ENCODE data around the gene DUS2.

DNA sequence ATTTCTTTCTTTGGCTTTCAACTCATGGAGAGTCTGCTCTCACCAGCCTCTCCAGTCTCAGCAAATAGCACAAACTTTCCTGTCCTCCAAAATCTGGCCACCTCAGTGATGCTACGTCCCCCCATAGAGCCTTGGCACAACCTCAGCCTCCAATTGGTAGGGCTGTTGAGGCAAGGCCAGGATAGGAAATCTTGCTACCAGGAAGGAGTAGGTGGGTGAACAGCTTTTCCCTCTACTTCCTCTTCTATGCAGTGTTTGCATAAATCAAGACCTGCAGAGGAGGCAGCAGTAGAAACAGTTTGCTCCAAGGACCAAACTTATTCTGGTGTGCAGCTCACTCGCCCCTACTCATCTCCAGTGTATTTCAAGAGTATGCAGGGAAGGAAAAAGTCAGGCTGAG lies 23.1 kb upstream of the DUS2 start:
- TF ChIP-seq, protein P1, sequence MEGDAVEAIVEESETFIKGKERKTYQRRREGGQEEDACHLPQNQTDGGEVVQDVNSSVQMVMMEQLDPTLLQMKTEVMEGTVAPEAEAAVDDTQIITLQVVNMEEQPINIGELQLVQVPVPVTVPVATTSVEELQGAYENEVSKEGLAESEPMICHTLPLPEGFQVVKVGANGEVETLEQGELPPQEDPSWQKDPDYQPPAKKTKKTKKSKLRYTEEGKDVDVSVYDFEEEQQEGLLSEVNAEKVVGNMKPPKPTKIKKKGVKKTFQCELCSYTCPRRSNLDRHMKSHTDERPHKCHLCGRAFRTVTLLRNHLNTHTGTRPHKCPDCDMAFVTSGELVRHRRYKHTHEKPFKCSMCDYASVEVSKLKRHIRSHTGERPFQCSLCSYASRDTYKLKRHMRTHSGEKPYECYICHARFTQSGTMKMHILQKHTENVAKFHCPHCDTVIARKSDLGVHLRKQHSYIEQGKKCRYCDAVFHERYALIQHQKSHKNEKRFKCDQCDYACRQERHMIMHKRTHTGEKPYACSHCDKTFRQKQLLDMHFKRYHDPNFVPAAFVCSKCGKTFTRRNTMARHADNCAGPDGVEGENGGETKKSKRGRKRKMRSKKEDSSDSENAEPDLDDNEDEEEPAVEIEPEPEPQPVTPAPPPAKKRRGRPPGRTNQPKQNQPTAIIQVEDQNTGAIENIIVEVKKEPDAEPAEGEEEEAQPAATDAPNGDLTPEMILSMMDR (IDR thresholded peaks at IDR 0.05), result no peak
- no peak for TF ChIP-seq POLR2A (IDR thresholded peaks at IDR 0.05)
